Endometrium (tissue), 2 donors: ENCODE results near the gene GFER.
"Not testable (repeated sequence)": the region's sequence is repeated elsewhere in the genome, so short reads cannot be mapped to it uniquely, and the experiment has no call there.

Source experiments
- FAIRE-seq: peaks from 2 replicates; lab custom pipeline; 2012; peaks lifted over from hg19 to GRCh38; lab: Jason Lieb, UNC
- donor health status: control.
- donor health status: control.

Gene GFER

DNA sequence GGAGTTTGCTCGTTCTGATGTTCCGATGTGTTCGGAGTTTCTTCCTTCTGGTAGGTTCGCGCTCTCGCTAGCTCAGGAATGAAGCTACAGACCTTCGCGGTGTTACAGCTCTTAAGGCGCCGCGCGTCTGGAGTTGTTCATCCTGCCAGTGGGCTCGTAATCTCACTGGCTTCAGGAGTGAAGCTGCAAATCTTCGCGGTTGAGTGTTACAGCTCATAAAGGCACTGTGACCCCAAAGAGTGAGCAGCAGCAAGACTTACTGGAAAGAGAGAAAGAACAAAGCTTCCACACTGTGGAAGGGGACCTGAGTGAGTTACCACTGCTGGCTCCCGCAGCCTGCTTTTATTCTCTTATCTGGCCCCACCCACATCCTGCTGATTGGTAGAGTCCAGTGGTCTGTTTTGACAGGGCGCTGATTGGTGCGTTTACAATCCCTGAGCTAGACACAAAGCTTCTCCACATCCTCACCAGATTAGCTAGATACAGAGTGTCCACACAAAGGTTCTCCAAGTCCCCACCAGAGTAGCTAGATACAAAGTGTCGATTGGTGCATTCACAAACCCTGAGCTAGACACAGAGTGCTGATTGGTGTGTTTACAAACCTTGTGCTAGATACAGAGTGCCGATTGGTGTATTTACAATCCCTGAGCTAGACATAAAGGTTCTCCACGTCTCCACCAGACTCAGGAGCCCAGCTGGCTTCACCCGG is 26.4 kb upstream of the GFER start:
- FAIRE-seq: not testable (repeated sequence)

DNA sequence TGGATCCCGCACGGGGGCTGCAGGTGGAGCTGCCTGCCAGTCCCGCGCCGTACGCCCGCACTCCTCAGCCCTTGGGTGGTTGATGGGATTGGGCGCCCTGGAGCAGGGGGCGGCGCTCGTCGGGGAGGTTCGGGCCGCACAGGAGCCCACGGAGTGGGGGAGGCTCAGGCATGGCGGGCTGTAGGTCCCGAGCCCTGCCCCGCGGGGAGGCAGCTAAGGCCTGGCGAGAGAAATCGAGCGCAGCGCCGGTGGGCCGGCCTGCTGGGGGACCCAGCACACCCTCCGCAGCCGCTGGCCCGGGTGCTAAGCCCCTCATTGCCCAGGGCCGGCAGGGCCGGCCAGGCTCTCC is 25.9 kb upstream of the GFER start:
- not testable (repeated sequence) for FAIRE-seq

DNA sequence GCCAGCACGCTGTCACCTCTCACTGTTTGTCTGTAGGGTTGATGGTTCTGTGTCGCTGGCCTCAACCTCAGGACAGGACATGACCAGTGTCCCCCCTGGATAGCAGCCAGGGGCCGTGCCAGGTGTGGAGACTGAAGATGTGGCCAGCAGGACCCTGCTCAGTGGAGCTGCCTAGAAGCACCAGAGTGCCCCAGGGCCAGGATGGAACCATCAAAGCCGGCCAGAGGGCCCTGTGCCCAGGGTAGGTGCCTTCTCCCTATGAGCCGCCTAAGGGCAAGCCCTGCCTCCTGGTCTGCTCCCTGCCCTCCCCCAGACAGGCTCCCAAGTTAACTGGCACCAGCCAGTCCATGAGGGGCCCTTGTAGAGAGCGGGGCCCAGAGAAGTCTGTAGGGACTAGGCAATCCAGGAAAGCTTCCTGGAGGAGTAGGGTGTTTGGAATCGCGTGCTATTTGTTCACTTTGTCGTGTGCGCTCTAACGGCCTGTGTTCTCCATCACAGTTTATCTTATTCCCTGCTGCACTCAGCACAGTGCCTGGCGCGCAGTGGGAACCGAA is 25.2 kb upstream of the GFER start:
- no peak for FAIRE-seq

- FAIRE-seq: no peak
Measured at GRCh38 chr16:1959269-1960039, 24.5 kb upstream of the GFER start, which contains the start of gene NDUFB10. NDUFB10 (plus strand) TSS chr16:1959538; CDS start chr16:1959625, 87 bp downstream.

DNA sequence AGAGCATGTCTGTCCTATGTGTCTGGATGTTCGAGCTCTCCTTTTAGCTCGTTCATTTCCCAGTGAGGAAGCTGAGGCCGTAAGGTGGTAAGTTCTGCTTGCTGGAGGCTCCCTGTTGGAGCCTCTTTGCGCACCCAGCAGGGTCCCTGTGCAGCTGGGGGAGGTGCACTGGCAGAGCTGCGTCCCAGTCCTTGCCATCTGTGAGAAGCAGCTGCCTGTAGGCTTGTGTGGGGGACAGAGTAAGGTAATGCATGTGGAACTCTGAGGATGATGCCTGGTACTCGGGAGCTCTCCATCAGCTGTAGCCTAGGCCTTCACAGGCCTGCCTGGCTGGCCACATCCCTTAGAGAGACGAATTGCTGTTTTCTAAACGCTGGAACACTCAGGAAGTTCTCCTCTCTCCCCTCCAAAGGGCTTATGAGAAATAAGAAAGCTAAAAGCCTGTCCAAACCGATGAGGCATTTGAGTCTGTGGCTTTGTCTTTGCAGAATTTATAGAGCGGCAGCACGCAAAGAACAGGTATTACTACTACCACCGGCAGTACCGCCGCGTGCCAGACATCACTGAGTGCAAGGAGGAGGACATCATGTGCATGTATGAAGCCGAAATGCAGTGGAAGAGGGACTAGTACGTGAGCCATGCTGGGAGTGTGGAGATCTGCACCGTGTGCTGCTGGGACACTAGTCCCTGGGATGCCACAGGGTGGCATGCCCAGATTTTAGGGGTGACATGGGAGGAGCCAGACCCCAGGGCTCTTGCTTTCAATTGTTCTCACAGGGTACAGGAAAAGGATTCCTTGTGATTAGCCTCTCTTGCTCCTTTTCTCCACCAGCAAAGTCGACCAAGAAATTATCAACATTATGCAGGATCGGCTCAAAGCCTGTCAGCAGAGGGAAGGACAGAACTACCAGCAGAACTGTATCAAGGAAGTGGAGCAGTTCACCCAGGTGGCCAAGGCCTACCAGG is 23.0 kb upstream of the GFER start:
- FAIRE-seq: no peak

- no peak for FAIRE-seq
Measured at GRCh38 chr16:1961651-1962067, 22.3 kb upstream of the GFER start.

- FAIRE-seq: not testable (repeated sequence)
Measured at GRCh38 chr16:1962161-1963153, 21.5 kb upstream of the GFER start.

GRCh38 chr16:1963806-1964505 is 20.0 kb upstream of the GFER start:
- FAIRE-seq: no peak

- FAIRE-seq: peak; percentile 92
Measured at GRCh38 chr16:1964506-1965395, 19.2 kb upstream of the GFER start, which contains the start of gene RPS2. RPS2 (minus strand) TSS chr16:1964826; CDS start chr16:1964625, 201 bp downstream.

- no peak for FAIRE-seq
Measured at GRCh38 chr16:1965396-1966001, 18.5 kb upstream of the GFER start.

DNA sequence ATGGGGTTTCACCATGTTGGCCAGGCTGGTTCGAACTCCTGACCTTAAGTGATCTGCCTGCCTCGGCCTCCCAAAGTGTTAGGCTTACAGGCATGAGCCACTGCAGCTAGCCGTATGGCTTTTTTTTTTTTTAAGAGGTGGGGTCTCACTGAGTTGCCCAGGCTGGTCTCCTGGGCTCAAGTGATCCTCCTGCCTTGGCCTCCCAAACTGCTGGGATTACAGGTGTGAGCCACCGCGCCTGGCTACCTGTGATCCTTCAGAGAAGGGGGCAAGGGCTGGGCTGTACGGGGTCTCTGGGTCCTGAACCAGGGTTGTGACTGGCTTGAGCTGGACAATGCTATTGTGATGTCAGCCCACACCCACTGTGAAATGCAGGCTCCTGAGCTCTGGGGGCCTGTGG is 17.5 kb upstream of the GFER start, which contains the start of gene RNF151:
TSS of gene RNF151 (plus strand) at position 397 of the 400 bp plus-strand sequence. CDS start 26 bp downstream, outside the sequence.
- FAIRE-seq: no peak

DNA sequence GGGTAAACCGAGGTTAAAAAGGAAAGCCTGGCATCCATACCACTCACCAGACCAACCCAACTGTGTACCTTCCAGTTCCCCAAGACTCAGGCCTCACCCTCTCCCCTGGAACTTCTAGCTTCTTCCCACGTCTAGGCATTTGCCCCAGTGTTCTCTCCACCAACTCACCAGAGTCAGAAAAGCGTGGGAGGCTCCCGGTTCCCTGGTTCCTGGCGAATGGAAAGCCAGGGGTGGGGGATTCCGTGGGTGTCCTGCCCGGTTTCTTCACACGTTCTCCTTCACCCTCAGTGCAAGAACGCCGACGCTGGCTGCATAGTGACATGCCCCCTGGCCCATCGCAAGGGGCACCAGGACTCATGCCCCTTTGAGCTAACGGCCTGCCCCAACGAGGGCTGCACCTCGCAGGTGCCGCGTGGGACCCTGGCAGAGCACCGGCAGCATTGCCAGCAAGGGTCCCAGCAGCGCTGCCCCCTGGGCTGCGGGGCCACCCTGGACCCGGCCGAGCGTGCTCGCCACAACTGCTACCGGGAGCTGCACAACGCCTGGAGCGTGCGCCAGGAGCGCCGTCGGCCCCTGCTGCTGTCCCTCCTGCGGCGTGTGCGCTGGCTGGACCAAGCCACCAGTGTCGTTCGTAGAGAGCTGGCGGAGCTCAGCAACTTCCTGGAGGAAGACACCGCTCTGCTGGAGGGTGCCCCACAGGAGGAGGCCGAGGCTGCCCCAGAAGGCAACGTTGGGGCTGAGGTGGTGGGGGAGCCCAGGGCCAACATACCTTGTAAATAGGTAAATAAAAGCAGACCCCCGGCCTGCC is 15.6 kb upstream of the GFER start:
- FAIRE-seq: no peak

GRCh38 chr16:1971796-1972489 is 12.1 kb upstream of the GFER start, which contains the start of gene TBL3:
TBL3 (plus strand) TSS chr16:1972053; CDS start chr16:1972165, 112 bp downstream.
- peak; percentile 86 for FAIRE-seq

DNA sequence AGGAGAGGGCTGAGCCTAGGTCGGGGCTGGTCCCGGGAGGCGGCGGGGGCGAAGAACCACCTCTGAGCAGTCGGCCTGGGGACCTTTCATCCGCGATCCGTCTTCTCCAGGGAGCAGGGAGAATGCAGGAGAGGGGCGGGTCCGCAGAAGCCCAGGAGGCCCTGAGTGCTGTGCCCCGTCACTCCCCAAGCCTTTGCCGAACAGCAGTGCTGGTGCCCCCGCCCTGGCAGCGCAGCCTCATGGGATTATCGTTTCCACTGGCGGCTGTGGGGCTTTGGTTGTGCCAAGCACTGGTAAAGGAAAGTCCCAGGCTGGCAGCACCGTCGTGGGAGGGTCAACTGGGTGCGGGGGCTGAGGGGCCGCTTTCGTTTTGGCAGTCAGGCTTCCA is 11.5 kb upstream of the GFER start:
- FAIRE-seq: no peak

DNA sequence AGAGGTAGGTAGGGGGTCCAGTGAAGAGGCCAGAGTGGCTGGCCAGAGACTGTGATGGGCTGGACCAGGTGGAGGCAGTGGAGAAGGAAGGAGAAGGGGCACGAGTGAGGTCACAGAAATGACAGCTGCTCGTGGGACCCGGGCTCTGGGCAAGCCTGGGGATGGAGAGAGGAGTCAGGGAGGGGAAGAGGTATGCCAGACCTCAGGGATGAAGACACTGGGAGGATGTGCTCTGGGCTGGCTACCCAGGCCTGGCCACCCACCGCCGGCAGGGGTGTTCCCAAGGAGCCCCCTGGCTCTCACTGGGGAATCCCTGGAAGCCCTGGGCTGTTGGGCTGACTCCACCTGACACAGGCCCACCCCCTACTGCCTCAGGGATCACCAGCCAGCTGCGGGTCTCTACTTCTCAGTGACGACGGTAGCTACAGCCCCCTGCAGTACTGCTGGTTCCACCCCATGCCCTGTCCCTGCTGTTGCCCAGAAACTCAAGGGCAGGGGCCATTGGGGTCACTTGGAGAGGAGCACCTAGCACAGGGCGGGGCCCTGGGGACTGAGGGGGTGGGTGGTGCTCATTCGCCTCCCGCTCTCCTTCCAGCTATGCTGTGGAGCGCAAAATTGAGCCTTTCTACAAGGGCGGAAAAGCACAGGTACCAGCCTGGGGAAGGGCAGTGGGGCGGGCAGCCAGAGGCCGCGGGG is 10.4 kb upstream of the GFER start:
- no peak for FAIRE-seq
